Astrocyte of the spinal cord (primary cell): Measurements from ENCODE around the gene PRDM11.

Source experiments
- DNase-seq: peaks from one replicate; pipeline ENCODE4 v3.0.0; 2011; ENCODE audit warnings: low read depth, low spot score
- H3K4me3 ChIP-seq: 2 replicates; pipeline ENCODE4 v1.5.1; 2011; ENCODE audit warnings: low read depth, mild to moderate bottlenecking, low read length, moderate library complexity
- CTCF ChIP-seq: IDR thresholded peaks from 2 replicates; pipeline ENCODE4 v1.5.1; 2012; ENCODE audit warnings: low read depth, mild to moderate bottlenecking, low read length, inconsistent platforms
- in situ Hi-C: cut with HindIII; loops from 2 replicates; pipeline ENCODE4 v1.10.0; 2017; ENCODE audit warnings: low sequenced_read_pairs

Gene PRDM11

GRCh38 chr11:45174963-45175362 lies 28.5 kb downstream of the PRDM11 start:
- in situ Hi-C loops = no loop called here
- TF ChIP-seq CTCF = no peak
- no peak for DNase-seq
- H3K4me3 ChIP-seq = no peak overlapping the region

GRCh38 chr11:45176996-45177395 lies 30.6 kb downstream of the PRDM11 start:
- TF ChIP-seq CTCF = no peak
- in situ Hi-C loops = no loop called here
- no peak for DNase-seq
- H3K4me3 ChIP-seq = no peak overlapping the region

- in situ Hi-C loops = no loop called here
- no peak overlapping the region for H3K4me3 ChIP-seq
- TF ChIP-seq CTCF = no peak
- no peak for DNase-seq
Measured at GRCh38 chr11:45178223-45178622, 31.8 kb downstream of the PRDM11 start.

- in situ Hi-C loops = no loop called here
- no peak overlapping the region for H3K4me3 ChIP-seq
- no peak for TF ChIP-seq CTCF
- DNase-seq = peak; percentile 41
Measured at GRCh38 chr11:45178890-45179671, 32.6 kb downstream of the PRDM11 start.

GRCh38 chr11:45179686-45180178 lies 33.3 kb downstream of the PRDM11 start:
- DNase-seq = no peak
- in situ Hi-C loops = no loop called here
- no peak overlapping the region for H3K4me3 ChIP-seq
- TF ChIP-seq CTCF = no peak

GRCh38 chr11:45180179-45180847 lies 33.9 kb downstream of the PRDM11 start:
- TF ChIP-seq CTCF = peak; percentile 44
- DNase-seq = no peak
- H3K4me3 ChIP-seq = peak overlapping the region; percentile 28
- in situ Hi-C loops = no loop called here
